GM13977 (cell line): ENCODE measurements around the gene CLEC16A.
"Not testable (repeated sequence)": the region's sequence is repeated elsewhere in the genome, so short reads cannot be mapped to it uniquely, and the experiment has no call there.

Source experiments
- DNase-seq: peaks from one replicate; pipeline ENCODE4 v3.0.0; 2012; ENCODE audit warnings: low spot score
- in situ Hi-C: fragments of 300-500 bp; cut with MboI; formaldehyde crosslinking; loops from one replicate; pipeline ENCODE4 v1.12.0; 2022; ENCODE audit warnings: low sequenced_read_pairs, low pct_unique_long_range_greater_than_20kb, mixed read lengths, inconsistent platforms; ENCODE audit not compliant: unreplicated experiment
- TF ChIP-seq, protein P1 (sequence below): IDR thresholded peaks from 2 replicates; pipeline ENCODE4 v1.5.1; 2012; ENCODE audit warnings: mild to moderate bottlenecking, control low read depth; ENCODE audit not compliant: insufficient read depth; ENCODE audit errors: extremely low read depth, missing control alignments

Gene CLEC16A

DNA sequence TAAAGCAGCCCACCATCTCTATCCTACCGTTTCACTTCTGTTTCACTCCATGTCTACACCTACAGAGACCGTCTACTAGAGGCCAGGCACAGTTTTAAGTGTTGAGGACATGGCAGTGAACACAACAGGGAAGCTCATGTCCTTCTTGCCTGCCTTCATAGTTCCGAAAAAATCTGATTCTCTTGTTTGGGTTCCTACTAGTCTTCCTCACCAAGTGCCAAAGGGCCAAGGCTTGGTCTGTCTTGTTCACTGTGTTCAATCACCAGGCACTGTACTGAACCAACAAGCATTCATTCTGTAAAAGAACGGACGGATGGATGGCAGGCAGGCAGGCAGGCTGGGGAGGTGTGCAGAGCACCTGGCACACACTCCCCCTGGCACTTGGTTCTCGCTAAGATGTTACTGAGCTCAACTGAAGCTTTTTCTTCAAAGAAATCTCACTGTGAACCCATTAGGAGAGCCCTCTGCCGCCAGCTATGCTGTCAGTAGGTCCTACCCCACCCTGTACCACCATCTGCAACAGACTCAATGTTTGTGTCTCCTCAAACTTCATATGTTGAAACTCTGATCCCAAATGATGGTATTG, 4.6 kb upstream of the CLEC16A start:
- no peak for DNase-seq
- in situ Hi-C loops: no loop called here
- TF ChIP-seq, protein P1, sequence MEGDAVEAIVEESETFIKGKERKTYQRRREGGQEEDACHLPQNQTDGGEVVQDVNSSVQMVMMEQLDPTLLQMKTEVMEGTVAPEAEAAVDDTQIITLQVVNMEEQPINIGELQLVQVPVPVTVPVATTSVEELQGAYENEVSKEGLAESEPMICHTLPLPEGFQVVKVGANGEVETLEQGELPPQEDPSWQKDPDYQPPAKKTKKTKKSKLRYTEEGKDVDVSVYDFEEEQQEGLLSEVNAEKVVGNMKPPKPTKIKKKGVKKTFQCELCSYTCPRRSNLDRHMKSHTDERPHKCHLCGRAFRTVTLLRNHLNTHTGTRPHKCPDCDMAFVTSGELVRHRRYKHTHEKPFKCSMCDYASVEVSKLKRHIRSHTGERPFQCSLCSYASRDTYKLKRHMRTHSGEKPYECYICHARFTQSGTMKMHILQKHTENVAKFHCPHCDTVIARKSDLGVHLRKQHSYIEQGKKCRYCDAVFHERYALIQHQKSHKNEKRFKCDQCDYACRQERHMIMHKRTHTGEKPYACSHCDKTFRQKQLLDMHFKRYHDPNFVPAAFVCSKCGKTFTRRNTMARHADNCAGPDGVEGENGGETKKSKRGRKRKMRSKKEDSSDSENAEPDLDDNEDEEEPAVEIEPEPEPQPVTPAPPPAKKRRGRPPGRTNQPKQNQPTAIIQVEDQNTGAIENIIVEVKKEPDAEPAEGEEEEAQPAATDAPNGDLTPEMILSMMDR: no peak

DNA sequence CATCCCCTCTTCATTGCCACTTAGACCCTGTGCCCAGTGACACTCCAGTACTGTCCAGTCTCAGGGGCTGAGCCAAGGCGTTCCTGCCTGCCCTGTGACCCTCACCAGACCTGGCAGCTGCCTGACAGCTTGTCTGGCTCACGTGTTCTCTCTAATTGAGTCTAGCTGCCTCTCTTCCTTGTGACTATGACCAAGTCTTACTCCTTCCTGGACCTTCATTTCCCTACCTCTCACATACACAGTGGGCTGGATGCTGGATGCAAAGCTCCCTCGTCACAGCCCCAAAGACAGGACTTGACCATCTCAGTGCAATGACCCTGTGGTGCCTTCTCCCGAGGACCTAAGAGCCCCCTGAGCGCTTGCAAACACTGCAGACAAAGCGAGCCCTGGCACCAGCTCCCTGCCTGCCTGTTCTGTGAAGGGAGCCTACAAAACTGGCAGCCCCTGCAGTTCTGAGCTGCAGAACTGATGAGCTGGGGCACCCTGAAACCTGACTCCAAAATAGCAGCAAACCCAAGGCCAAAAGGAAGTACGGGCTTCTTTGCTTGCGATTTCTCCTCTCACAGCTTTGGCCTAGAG, 3.8 kb upstream of the CLEC16A start:
- TF ChIP-seq, protein P1: no peak
- no peak for DNase-seq
- in situ Hi-C loops: no loop called here

DNA sequence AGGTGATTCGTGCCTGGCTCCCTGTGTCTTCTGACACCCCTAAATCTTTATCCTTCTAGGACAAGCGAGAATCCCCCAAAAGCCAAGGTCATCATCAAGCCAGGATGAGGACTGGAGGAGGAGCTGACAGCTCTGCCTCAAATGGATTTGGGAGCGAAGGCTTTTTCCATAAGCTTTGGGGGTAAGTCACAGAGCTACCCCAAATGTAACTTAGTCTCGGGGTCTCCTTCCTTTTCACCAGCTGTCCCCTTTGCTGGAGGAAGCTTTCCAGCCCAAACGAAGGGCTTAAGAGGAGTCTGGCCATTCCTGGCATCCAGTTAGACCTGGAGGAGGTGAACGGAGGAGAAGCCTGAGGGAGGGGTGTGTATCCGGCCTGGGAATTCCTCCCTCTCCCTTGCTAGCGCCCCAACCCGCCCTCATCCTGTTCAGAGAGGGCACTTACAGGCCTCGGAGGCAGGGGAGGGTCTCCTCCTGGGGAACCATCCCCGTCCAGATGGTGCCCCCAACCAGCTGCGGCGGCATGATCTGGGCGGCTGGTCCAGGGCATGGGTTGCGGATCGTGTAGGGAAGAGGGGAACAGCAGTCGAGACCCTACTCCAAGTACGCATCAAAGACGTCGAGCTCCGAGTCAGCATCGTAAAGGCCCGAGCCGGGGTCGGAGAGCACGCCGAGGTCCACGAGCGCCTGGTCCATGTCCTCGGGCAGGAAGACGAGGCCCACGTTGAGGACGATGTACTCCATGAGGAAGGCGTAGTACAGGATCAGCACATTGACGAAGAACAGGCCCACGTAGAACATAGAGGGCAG, 3.0 kb upstream of the CLEC16A start:
- in situ Hi-C loops: no loop called here
- TF ChIP-seq, protein P1: no peak
- no peak for DNase-seq

DNA sequence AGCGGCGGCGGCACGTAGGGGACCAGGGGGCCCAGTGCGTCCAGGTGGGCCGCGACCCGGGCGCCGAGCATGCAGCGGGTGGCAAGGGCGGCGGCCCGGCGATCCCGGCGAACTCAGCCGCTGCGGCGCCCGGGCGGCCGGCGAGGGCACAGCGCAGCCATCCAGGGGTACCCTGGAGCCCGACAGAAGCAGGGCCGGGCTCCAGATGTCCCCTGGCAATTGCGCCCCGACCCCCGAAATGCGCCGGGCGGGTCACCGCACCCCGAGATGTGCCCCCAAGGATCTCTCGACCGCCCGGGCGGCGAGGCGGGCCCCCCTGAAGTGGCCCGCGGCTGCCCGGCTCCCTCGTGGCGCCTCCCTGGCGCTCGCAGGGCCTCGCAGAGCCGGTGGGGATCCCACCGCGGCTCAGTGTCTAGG, 2.4 kb upstream of the CLEC16A start:
- DNase-seq, in situ Hi-C loops: not testable (repeated sequence)

DNA sequence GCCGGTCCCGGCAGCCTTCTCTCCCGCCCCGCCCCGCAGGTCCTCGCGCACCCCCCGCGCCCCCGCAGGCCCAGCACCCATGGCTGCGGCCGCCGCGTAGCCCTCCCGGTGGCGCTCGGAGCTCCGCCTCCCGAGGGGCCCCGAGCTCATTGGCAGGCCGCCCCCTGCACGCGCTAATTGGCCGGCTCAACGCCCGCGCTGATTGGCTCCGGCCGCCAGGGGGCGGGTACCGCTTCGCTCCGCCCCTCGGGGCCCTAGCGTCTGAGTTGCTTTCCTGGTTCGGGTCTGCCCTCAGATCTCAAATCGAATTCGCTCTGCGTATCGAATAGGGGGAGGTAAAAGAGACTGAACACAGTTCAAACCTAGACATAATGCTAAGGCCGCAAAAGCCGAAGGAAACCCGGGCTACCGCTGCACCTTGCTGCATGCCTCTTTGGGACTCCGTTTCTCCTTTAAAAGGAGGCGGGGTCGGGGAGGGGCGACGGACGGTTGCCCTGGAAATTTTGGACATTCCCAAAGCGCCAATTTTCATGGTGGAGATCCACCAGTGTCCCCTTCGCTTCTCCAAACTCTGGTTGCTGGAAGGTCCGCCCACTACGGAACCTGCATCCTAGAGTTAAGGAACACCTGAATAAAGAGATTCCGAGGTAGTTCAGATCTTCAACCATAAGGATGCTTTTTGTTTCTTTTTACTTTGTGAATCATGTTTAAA, 1.9 kb upstream of the CLEC16A start, which contains the start of gene DEXI:
TSS of gene DEXI (minus strand) at position 117 of the 712 bp plus-strand sequence. CDS start 463 bp downstream, outside the sequence.
- peak; percentile 99 for DNase-seq
- in situ Hi-C loops: no loop called here
- TF ChIP-seq, protein P1: peak; percentile 11

DNA sequence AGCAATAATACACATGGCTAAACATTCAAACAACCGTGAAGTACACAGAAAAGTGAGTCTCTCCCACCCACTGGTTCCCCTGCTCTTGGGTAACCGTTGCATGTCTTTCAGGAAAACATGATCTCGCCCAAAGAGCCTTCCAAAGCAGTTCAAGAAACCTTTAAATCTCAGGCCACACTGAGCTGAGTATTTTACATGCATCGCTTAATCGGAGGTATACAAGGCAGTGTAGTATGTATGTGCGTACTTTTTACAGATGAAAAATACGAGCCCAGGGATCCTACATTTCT, 1.4 kb upstream of the CLEC16A start:
- no peak for DNase-seq
- TF ChIP-seq, protein P1: no peak
- in situ Hi-C loops: no loop called here
